GM12878 (cell line): ENCODE measurements around the gene SMARCC1. TPM values are rescaled to one million over a fixed set of nuclear protein-coding genes. Genes with fewer than 3 reads are reported as not detected.

ENCODE experiments used
- BMI1 ChIP-seq: fragments of 450-650 bp; IDR thresholded peaks from 2 replicates; pipeline ENCODE4 v1.6.1; 2016; ENCODE audit warnings: mild to moderate bottlenecking, moderate library complexity, borderline replicate concordance
- FOS ChIP-seq: IDR thresholded peaks from 3 replicates; pipeline ENCODE4 v1.6.1; 2011; ENCODE audit warnings: borderline replicate concordance; ENCODE audit not compliant: insufficient read length; ENCODE audit errors: extremely low read depth
- GABPA ChIP-seq: IDR thresholded peaks from 2 replicates; pipeline ENCODE4 v1.6.1; 2014; ENCODE audit warnings: antibody characterized with exemption, low read depth, mild to moderate bottlenecking, inconsistent platforms
- MLLT1 ChIP-seq: fragments of 450-650 bp; IDR thresholded peaks from 2 replicates; pipeline ENCODE4 v1.6.1; 2016; ENCODE audit warnings: mild to moderate bottlenecking
- POLR2A ChIP-seq: IDR thresholded peaks from 2 replicates; pipeline ENCODE4 v1.6.1; 2011; ENCODE audit warnings: low read depth, mild to moderate bottlenecking, low read length
- RAD21 ChIP-seq: IDR thresholded peaks from 2 replicates; pipeline ENCODE4 v1.6.1; 2011; ENCODE audit warnings: mild to moderate bottlenecking, low read depth, low read length, moderate library complexity; ENCODE audit not compliant: insufficient read depth
- RFX5 ChIP-seq: IDR thresholded peaks from 2 replicates; pipeline ENCODE4 v1.6.1; 2011; ENCODE audit warnings: low read depth, low read length, improper control_type of control experiment
- SPI1 ChIP-seq: IDR thresholded peaks from 2 replicates; pipeline ENCODE4 v1.6.1; 2011; ENCODE audit warnings: low read depth, mild to moderate bottlenecking, low read length, moderate library complexity, borderline replicate concordance; ENCODE audit not compliant: insufficient read depth
- SUZ12 ChIP-seq: fragments of 200-600 bp; sonication (generic); IDR thresholded peaks from one replicate; pipeline ENCODE4 v1.6.1; 2018; ENCODE audit warnings: antibody characterized with exemption, mild to moderate bottlenecking; ENCODE audit not compliant: unreplicated experiment
- ZNF274 ChIP-seq: IDR thresholded peaks from one replicate; pipeline ENCODE4 v1.8.0; 2011; ENCODE audit not compliant: insufficient read length, insufficient read depth
- polyA plus RNA-seq, 11 experiments: library from polyadenylated mRNA; depleted of rRNA in 4 of 11; unstranded in 6 of 11; stranded (reverse) in 5 of 11; fragments of >200 nt; fragmentation: Nextera tagmentation in 4 of 11; fragmentation: Illumina TruSeq in 1 of 11; extraction: Ambion mirVana in 4 of 11; extraction: Trizol in 1 of 11; gene quantifications; 1 replicate in 1 of 11; 2 replicates in 10 of 11; pipeline versions ENCODE4 v1.2.1 to v1.2.3, GENCODE V29; 2011 to 2016; ENCODE audit warnings: inconsistent platforms in 2 of 11, missing spikeins in 2 of 11, low read depth in 1 of 11
- total RNA-seq, 4 experiments: library from RNA; depleted of rRNA in 3 of 4; stranded (reverse); fragments of >200 nt in 3 of 4; fragmentation: Illumina TruSeq in 1 of 4; extraction: Trizol in 1 of 4; gene quantifications; 2 replicates each; pipeline versions ENCODE4 v1.2.1 to v1.2.3, GENCODE V29; 2013 to 2021
- TF ChIP-seq, protein P1 (sequence below): IDR thresholded peaks from 2 replicates; pipeline ENCODE4 v1.6.1; 2012; ENCODE audit warnings: low read depth, low read length, improper control_type of control experiment
- TF ChIP-seq, protein P2 (sequence below): fragments of 150-350 bp; IDR thresholded peaks from 2 replicates; pipeline ENCODE4 v1.6.1; 2014; ENCODE audit warnings: mild to moderate bottlenecking, low read depth, low read length

Gene SMARCC1
- total and polyA plus RNA-seq, 10 of the 15 experiments (the other 5 are each of a cell fraction or from before 2014, with no cell fraction given), result 26.6 to 147 (median 57.1) TPM

- TF ChIP-seq ZNF274 (no peak), POLR2A (no peak), SPI1 (no peak), RAD21 (no peak), MLLT1 (no peak), SUZ12 (no peak), BMI1 (no peak), GABPA (no peak), RFX5 (no peak), FOS (no peak)
- TF ChIP-seq, protein P1, sequence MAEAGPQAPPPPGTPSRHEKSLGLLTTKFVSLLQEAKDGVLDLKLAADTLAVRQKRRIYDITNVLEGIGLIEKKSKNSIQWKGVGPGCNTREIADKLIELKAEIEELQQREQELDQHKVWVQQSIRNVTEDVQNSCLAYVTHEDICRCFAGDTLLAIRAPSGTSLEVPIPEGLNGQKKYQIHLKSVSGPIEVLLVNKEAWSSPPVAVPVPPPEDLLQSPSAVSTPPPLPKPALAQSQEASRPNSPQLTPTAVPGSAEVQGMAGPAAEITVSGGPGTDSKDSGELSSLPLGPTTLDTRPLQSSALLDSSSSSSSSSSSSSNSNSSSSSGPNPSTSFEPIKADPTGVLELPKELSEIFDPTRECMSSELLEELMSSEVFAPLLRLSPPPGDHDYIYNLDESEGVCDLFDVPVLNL, result no peak
- TF ChIP-seq, protein P2, sequence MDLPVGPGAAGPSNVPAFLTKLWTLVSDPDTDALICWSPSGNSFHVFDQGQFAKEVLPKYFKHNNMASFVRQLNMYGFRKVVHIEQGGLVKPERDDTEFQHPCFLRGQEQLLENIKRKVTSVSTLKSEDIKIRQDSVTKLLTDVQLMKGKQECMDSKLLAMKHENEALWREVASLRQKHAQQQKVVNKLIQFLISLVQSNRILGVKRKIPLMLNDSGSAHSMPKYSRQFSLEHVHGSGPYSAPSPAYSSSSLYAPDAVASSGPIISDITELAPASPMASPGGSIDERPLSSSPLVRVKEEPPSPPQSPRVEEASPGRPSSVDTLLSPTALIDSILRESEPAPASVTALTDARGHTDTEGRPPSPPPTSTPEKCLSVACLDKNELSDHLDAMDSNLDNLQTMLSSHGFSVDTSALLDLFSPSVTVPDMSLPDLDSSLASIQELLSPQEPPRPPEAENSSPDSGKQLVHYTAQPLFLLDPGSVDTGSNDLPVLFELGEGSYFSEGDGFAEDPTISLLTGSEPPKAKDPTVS, result no peak
- TF ChIP-seq, all 136 proteins: peak for 0
Observed at GRCh38 chr3:47580481-47580880, 201.2 kb downstream of the SMARCC1 start (continued).
